Measurements from ENCODE around the gene SEMA4C. TPM values are rescaled to one million over a fixed set of nuclear protein-coding genes. Genes with fewer than 3 reads are reported as not detected.

Gene SEMA4C
- polyA plus RNA-seq, 1 of the 3 experiments (the other 2 are of a cell fraction): 34.8 TPM

- H3K4me2 ChIP-seq: no peak overlapping the region
- no peak overlapping the region for H3K27ac ChIP-seq (ENCODE audit: low read depth in 2 of 2, low read length in 1 of 2)
- H3K4me3 ChIP-seq (ENCODE audit: low read depth in 2 of 2, low read length in 1 of 2): no peak overlapping the region
- no peaks in the 10 kb centered on the region for H3F3A ChIP-seq (replicated peaks; ENCODE audit: insufficient read depth)
- H4K20me1 ChIP-seq (ENCODE audit: insufficient read depth): no peaks in the 10 kb centered on the region
- H3K27me3 ChIP-seq (ENCODE audit: insufficient read depth): no peaks in the 10 kb centered on the region
- H3K9ac ChIP-seq: no peak overlapping the region
- no peaks in the 10 kb centered on the region for H3K36me3 ChIP-seq (replicated peaks in 1 of 2; ENCODE audit: control insufficient read depth in 1 of 2, insufficient read depth in 2 of 2, low read length in 1 of 2)
- ChIA-PET POLR2A (no interaction called here), CTCF (interaction anchor here (0.9 to 2.5 kb wide), 3 partner anchors 38 to 56 kb away, joined by 3 to 8 read pairs (median 3); partner anchors contain the start of gene ANKRD39)
- DNase-seq: no peak
- H2AFZ ChIP-seq (ENCODE audit: low read depth): no peak overlapping the region
- TF ChIP-seq RXRA (IDR thresholded peaks at IDR 0.05; ENCODE audit: borderline replicate concordance, low read depth) (no peak), RCOR1 (IDR thresholded peaks at IDR 0.05; ENCODE audit: low read length) (no peak), RAD21 (IDR thresholded peaks at IDR 0.05; ENCODE audit: low read length) (no peak), FOSL2 (IDR thresholded peaks at IDR 0.05; ENCODE audit: borderline replicate concordance, low read depth) (no peak), FOXJ3 (CRISPR knock-in tag; IDR thresholded peaks at IDR 0.05) (no peak), CHD2 (IDR thresholded peaks at IDR 0.05; ENCODE audit: low read length, partially characterized antibody) (no peak), EZH2phosphoT487 (IDR thresholded peaks at IDR 0.05; ENCODE audit: borderline replicate concordance, low read depth) (no peak), SIN3A (IDR thresholded peaks at IDR 0.05; ENCODE audit: borderline replicate concordance, low read depth, low read length) (no peak), GABPA (IDR thresholded peaks at IDR 0.05; ENCODE audit: low read depth) (no peak), MEF2A (IDR thresholded peaks at IDR 0.05; ENCODE audit: borderline replicate concordance, low read depth) (no peak)
- TF ChIP-seq, protein P1, sequence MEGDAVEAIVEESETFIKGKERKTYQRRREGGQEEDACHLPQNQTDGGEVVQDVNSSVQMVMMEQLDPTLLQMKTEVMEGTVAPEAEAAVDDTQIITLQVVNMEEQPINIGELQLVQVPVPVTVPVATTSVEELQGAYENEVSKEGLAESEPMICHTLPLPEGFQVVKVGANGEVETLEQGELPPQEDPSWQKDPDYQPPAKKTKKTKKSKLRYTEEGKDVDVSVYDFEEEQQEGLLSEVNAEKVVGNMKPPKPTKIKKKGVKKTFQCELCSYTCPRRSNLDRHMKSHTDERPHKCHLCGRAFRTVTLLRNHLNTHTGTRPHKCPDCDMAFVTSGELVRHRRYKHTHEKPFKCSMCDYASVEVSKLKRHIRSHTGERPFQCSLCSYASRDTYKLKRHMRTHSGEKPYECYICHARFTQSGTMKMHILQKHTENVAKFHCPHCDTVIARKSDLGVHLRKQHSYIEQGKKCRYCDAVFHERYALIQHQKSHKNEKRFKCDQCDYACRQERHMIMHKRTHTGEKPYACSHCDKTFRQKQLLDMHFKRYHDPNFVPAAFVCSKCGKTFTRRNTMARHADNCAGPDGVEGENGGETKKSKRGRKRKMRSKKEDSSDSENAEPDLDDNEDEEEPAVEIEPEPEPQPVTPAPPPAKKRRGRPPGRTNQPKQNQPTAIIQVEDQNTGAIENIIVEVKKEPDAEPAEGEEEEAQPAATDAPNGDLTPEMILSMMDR (IDR thresholded peaks at IDR 0.05): no peak
- TF ChIP-seq, protein P2, sequence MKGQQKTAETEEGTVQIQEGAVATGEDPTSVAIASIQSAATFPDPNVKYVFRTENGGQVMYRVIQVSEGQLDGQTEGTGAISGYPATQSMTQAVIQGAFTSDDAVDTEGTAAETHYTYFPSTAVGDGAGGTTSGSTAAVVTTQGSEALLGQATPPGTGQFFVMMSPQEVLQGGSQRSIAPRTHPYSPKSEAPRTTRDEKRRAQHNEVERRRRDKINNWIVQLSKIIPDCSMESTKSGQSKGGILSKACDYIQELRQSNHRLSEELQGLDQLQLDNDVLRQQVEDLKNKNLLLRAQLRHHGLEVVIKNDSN (IDR thresholded peaks at IDR 0.05; ENCODE audit: borderline replicate concordance, low read depth): no peak
- 71% methylated on average over 19 of the region's 20 CpGs for WGBS (ENCODE audit: low lambda C conversion rate)
- peaks cover 0 to 7% of the 10 kb centered on the region in 2 experiments; a peak in 1 of 4 replicates for H3K4me1 ChIP-seq (ENCODE audit: control insufficient read depth in 1 of 2, insufficient read depth in 2 of 2, low read depth in 1 of 2, low read length in 1 of 2)
- H3K79me2 ChIP-seq (ENCODE audit: insufficient read depth): no peaks in the 10 kb centered on the region
- no peaks in the 10 kb centered on the region for H3K9me3 ChIP-seq
- no peaks in the 10 kb centered on the region for H3K9me2 ChIP-seq
These were observed 43.7 kb upstream of the SEMA4C start for GRCh38 chr2:96913398-96914202.

GRCh38 chr2:96913117-96913397, 43.2 kb upstream of the SEMA4C start:
- DNase-seq: no peak
- Histone ChIP-seq H3K9ac (no peak overlapping the region), H3K4me3 (ENCODE audit: low read depth in 2 of 2, low read length in 1 of 2) (no peak overlapping the region), H3K79me2 (ENCODE audit: insufficient read depth) (no peaks in the 10 kb centered on the region), H3K9me3 (no peaks in the 10 kb centered on the region), H2AFZ (ENCODE audit: low read depth) (no peak overlapping the region), H3K4me1 (ENCODE audit: control insufficient read depth in 1 of 2, insufficient read depth in 2 of 2, low read depth in 1 of 2, low read length in 1 of 2) (peaks cover 0 to 8% of the 10 kb centered on the region in 2 experiments; a peak in 1 of 4 replicates), H3K4me2 (no peak overlapping the region), H3K27me3 (ENCODE audit: insufficient read depth) (no peaks in the 10 kb centered on the region), H3K36me3 (replicated peaks in 1 of 2; ENCODE audit: control insufficient read depth in 1 of 2, insufficient read depth in 2 of 2, low read length in 1 of 2) (no peaks in the 10 kb centered on the region), H4K20me1 (ENCODE audit: insufficient read depth) (no peaks in the 10 kb centered on the region), H3F3A (replicated peaks; ENCODE audit: insufficient read depth) (no peaks in the 10 kb centered on the region), H3K9me2 (no peaks in the 10 kb centered on the region), H3K27ac (ENCODE audit: low read depth in 2 of 2, low read length in 1 of 2) (no peak overlapping the region)
- CTCF ChIA-PET: interaction anchor here (1.0 to 2.5 kb wide), 3 partner anchors 38 to 55 kb away, joined by 3 to 8 read pairs (median 3); partner anchors contain the start of gene ANKRD39
- no peak for TF ChIP-seq FOXM1 (IDR thresholded peaks at IDR 0.05; ENCODE audit: low read depth)
- TF ChIP-seq POLR2AphosphoS5 (IDR thresholded peaks at IDR 0.05; ENCODE audit: low read depth, low read length): no peak
- TF ChIP-seq, protein P3, sequence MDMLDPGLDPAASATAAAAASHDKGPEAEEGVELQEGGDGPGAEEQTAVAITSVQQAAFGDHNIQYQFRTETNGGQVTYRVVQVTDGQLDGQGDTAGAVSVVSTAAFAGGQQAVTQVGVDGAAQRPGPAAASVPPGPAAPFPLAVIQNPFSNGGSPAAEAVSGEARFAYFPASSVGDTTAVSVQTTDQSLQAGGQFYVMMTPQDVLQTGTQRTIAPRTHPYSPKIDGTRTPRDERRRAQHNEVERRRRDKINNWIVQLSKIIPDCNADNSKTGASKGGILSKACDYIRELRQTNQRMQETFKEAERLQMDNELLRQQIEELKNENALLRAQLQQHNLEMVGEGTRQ (IDR thresholded peaks at IDR 0.05; ENCODE audit: borderline replicate concordance, low read depth, low read length): no peak
- no peak for TF ChIP-seq TEAD4 (IDR thresholded peaks at IDR 0.05; ENCODE audit: borderline replicate concordance, insufficient read depth)
- no peak for TF ChIP-seq GABPA (IDR thresholded peaks at IDR 0.05; ENCODE audit: low read depth)
- no peak for TF ChIP-seq RXRA (IDR thresholded peaks at IDR 0.05; ENCODE audit: borderline replicate concordance, low read depth)
- TF ChIP-seq ELF1 (IDR thresholded peaks at IDR 0.05): no peak
- TF ChIP-seq MEF2A (IDR thresholded peaks at IDR 0.05; ENCODE audit: borderline replicate concordance, low read depth): no peak
- TF ChIP-seq NRF1 (IDR thresholded peaks at IDR 0.05; ENCODE audit: low read depth, low read length): no peak
- POLR2A ChIA-PET: no interaction called here
- WGBS (ENCODE audit: low lambda C conversion rate): 49% methylated on average over 4 of the region's 5 CpGs

Measured in SK-N-SH (cell line).